HG03139 (cell line): ENCODE measurements around the gene PREX1.

ENCODE experiments used
- ATAC-seq: cut with Tn5 transposase; IDR thresholded peaks from one replicate; pipeline ENCODE4 v1.9.1; 2021; ENCODE audit not compliant: unreplicated experiment

Gene PREX1

DNA sequence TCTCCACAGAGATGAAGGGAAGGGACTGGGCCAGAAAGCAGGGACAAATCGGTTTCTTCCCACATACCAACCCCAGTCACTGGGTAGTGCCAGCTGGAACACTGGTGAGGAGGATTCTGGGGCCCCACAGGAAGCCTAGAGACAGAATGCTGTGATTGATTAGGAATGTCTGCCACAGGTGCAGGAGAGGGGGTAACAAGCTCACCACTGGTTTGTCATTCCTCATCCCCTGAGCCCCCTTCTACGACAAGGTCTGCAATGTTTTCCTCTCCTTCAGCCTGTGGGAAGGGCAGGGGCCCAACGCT is 89.8 kb downstream of the PREX1 start:
- no peak for ATAC-seq

DNA sequence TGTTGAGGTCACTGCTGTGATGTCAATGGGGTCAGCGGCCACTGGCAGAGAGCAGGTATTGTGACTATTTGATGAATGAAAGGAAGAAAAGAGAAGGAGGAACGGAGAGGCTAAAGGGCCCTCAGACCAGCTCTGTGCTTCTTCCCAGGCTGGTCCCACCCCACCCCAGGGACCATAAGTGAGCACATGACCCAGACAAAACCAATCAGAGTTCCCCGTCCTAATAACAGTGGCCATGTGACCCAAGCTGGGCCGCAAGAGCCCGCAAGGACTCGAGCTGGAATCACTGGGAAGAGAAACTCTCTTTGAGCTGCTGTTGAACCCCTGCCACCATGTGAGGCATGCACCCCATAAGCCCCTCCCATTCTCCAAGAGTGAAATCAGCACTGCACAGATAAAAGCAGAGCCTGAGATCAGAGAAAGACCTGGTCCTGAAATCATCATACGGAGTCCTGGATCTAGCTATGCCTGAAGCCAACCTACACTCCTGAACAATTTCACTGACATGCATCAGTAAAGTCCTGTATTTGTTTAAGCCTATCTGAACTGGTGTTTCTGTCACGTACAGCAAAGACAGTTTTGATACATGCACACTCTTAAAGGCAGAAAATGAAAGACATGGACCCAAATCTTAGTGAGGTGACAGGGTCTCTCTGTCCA is 90.2 kb downstream of the PREX1 start:
- no peak for ATAC-seq

GRCh38 chr20:48736636-48737035 is 91.2 kb downstream of the PREX1 start:
- no peak for ATAC-seq

DNA sequence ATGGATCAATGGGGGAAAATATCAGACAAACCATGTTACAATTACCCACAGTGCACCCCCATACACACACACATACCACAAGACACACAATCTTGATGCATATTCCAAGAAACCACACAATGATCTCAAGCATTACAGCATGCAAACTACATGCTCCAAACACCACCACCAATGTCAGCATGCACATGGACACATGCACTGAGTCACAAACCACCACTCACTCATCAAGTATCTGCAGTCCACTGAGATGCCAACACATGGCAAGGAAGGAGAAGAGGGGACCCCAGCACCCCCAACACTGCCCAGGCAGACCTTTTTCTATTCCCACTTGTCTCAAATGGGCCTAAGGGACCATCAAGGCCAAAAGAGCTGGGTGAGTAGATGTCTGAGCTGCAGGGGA is 91.6 kb downstream of the PREX1 start:
- no peak for ATAC-seq

- ATAC-seq = no peak
Measured at GRCh38 chr20:48735112-48735511, 92.7 kb downstream of the PREX1 start.

DNA sequence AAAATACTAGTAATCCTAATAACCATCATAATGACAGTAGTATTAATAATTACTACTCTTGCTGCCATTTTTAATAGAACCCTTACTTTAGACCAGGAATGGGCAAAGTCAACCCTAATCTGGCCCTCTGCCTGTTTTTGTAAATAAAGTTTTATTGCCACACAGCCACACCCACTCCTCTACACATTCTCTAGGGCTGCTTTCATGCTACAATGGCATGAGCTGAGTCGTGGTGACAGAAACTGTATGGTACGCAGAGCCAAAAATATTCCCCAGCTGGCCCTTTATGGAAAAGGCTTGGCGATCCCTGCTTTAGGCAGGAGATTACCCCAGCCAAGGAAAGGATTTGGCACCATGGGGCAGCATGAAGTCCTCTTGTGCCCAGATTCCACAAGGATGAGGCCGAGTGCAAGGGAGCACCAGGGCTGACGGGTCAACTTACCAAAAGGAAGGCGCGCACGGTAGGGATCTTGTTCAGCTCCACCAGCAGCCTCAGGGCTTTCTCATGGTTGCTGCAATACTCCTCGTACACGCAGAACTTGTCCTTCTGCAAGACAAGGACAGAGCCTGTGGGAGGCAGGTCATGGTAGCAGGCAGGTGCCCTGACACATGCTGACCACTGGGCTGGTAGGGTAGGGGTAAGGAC is 93.6 kb downstream of the PREX1 start:
- no peak for ATAC-seq

DNA sequence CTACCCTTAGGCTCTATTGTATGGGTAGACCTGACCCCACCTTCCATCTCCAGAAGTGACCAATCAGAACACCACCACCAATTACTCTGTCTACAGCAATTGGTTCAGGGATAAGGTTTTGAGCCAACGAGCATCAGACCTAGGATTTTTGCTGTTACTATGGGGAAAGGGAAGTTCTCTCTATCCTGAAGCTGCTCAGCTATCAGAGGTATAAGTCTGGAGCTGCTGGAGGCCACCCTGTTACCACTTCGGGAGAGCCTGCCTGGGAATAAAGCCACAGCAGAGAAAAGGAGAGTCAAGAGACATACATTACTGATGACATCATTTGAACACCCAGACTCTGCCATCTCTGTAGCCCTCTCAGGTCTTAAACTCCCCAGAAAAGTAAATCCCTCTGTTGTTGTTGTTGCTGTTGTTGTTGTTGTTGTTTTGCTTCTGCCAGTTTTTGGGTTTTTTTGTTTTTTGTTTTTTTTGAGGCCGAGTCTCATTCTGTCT is 94.5 kb downstream of the PREX1 start:
- ATAC-seq = no peak

- ATAC-seq = no peak
Measured at GRCh38 chr20:48732081-48732829, 95.5 kb downstream of the PREX1 start.

DNA sequence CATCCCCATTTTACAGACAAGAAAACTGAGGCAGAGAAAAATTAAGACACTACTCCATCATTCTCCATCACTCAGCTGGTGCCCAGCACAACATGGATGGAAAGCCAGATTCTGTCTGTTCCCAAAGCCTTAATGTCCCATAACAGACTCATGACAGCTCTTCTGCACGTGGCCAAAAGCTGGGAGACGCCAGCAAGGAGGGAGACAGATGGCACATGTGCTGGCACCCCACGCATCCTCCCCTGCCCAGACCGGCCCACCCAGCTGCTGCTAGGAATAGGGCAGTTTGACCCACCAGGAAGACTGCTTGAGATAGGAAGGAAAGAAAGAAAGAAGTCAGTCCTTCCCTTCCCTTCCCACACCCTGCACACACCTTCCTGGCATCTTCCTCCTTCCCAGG is 96.3 kb downstream of the PREX1 start:
- no peak for ATAC-seq

DNA sequence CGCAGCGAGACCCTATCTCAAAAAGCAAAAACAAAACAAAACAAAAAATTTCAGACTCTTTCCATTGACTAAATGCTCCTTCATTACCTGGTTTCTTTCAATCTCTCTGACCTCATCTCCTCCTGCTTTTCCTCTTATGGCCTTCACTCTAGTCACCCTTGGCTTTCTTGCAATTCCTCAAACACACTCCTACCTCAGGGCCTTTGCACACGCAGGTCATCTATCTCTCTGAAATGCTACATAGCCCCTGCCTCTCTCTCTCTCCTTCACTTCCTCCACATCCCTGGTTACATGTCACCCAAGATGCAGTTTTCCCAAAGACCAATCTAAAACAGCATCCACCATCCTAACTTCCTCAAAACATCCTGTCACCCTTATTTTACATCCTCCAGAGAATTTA is 96.8 kb downstream of the PREX1 start:
- no peak for ATAC-seq

DNA sequence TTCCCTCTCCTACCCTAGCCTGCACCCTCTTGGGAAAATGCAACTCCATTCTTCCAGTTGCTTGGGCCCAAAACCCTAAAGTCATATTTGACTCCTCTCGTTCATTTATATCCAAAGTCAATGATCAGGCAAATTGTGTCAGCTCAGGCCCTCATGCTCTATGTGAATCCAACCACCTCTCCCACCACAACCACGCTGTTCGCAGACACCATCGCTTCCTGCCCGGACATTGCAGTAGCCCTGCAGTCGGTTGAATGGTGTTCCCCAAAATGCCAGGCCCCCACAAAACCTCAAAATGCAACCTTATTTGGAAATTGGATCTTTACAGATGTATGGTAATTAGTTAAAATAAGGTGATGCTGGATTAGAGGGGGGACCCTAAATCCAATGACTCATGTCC is 98.3 kb downstream of the PREX1 start:
- no peak for ATAC-seq

GRCh38 chr20:48728042-48728825 is 99.6 kb downstream of the PREX1 start:
- no peak for ATAC-seq

DNA sequence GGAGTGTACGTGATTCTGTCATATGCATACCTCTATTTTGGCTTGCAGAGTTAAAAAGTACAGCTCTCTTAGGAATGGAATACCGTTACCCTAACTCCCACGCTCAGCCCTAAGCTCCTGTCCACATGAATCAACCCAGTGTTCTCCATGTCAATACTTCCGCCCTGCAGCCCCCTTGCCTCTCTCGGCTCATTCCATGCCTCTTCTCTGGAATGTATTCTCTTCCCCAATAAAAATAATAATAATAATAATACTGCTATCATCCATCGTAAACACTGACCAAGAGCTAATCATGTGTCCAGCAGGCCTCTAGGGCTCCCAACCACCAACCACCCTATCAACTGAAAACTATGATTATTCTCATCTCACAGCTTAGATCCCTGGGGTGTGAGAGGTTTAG is 100.6 kb downstream of the PREX1 start:
- ATAC-seq = no peak

DNA sequence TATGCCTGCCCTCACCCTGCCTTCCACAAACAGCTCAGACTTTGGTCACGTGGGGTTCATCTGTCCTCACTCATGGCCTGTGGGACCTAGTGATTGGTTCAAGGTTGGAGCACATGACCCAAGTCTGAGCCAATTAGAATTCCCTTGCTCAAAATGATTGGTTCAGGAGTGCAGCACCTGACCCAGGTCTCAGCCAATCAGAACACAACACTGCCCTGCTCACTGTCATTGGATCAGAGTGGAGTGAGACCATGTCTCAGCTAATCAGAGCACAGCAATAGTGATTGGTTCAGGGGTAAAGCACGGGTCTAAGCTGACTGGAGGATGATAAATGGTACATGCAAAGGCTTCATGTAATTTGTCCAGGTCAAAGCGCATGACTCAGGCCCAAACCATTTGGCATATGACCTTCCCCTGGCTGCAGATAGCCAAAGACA is 102.2 kb downstream of the PREX1 start:
- ATAC-seq = no peak

- ATAC-seq = no peak
Measured at GRCh38 chr20:48724891-48725554, 102.8 kb downstream of the PREX1 start.

DNA sequence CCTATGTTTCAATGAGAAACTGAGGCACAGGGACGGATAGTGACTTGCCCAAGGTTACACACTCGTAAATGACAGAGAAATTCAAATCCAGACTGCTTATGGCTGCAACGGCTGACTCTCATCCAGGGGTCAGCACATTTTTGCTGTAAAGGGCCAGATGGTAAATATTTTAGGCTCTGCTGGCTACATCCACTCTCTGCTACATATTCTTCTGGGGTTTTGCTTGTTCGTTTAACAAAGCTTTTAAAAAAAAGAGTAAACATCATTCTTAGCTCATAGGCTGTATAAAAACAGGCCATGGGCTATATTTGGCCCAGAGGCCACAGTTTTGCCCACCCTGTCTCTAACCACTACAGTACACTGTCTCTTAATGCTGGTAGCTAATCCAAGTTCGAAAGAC is 103.4 kb downstream of the PREX1 start:
- no peak for ATAC-seq

DNA sequence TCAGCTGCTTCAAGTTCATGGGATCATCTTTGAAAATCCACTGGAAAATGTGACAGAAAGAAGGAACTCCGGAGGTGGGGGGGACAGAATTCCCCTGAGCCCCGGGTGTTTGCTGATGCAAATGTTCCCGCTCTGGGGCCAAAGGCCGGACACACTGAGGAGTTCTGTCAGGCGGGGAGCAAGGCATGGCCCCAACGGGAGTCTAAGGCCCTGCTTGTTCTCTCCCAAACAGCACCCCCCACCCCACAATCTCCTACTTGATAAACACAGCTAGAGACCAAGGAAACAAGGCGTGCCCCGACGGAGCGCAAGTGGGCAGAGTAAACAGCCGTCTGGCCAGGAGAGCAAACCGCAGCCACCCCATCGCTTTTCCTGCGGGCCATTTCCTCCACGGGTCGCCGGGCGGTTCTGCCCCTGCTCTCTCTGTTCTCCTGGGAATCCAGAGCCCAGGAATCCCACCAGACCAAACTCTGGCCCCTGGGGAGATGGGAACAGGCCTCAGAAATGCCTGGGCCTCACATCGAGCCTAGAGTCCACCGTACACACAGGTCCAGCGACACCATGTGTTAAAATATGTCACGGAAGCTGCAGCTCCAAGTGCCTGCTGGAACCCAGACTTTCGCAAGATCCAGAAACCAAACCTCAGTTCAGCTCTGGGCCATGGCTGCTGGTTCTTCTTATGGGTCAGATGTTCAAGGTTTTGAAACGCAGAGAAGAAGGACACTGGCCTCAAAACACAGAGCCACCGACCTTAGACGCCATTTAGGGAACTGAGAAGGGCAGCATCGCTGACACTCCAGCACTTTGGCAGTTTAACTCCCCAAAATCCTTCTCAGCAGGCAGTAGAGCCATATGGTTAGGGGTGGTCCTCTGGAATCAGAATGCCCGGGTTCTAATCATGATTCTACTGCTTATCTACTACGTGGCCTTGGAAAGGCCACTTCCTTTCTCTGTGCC is 104.2 kb downstream of the PREX1 start:
- no peak for ATAC-seq

GRCh38 chr20:48722737-48723191 is 105.0 kb downstream of the PREX1 start:
- ATAC-seq = no peak

DNA sequence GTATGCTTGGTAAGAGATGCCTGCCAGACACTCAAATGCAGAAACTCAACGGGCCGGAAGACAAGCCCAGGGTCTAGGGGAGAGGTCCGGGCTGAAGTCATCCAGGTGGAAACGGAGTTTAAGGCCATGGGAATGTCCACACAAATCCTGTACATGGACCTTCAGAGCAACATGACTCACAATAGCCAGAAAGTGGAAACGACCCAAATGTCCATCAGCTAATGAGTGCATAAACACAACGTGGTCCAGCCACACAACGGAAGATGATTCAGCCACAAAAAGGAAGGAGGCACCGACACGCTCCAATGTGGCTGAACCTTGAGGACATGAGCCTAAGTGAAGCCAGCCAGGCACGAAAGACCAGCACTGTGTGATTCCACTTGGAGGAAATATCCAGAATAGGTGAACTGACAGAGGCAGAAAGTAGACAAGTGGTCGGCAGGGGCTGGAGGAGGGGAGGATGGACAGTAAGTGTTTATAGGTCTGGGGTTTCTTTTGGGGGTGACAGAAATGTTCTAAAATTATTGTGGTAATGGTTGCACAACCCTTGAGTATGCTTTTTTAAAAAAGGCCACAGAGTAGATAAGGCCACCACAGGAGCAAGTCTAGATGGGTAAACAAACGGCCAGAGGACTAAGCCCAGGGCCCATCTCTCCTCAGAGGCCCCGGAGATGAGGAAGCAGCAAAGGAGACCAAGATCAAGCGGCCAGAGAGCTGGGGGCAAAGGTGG is 105.6 kb downstream of the PREX1 start:
- ATAC-seq = no peak
